Hepatic stellate cell (primary cell): ENCODE data around the gene ANKRD31.

Experiments
- DNase-seq: peaks from one replicate; pipeline ENCODE4 v3.0.0; 2011; ENCODE audit warnings: low spot score

Gene ANKRD31

GRCh38 chr5:75031366-75031765, 205.3 kb downstream of the ANKRD31 start:
- DNase-seq, result no peak

- no peak for DNase-seq
Measured at GRCh38 chr5:75028090-75028489, 208.6 kb downstream of the ANKRD31 start.

- no peak for DNase-seq
Measured at GRCh38 chr5:75023368-75024159, 213.1 kb downstream of the ANKRD31 start.

GRCh38 chr5:75021800-75022199, 214.9 kb downstream of the ANKRD31 start:
- DNase-seq, result no peak

GRCh38 chr5:75021219-75021618, 215.5 kb downstream of the ANKRD31 start:
- no peak for DNase-seq

GRCh38 chr5:75020016-75020656, 216.5 kb downstream of the ANKRD31 start:
- DNase-seq, result no peak

- DNase-seq, result no peak
Measured at GRCh38 chr5:75018805-75019587, 217.7 kb downstream of the ANKRD31 start.
